ENCODE measurements around the gene ST6GAL2.

GRCh38 chr2:106800976-106801655, 84.9 kb downstream of the ST6GAL2 start:
- TF ChIP-seq POLR2AphosphoS5 (IDR thresholded peaks at IDR 0.05; ENCODE audit: low read depth, low read length) = no peak
- no peak for TF ChIP-seq TAF1 (IDR thresholded peaks at IDR 0.05; ENCODE audit: borderline replicate concordance, low read depth, low read length)
- no peak for TF ChIP-seq POLR2A (IDR thresholded peaks at IDR 0.05; ENCODE audit: low read depth, low read length)
